SK-N-MC (cell line): ENCODE data around the gene ATP9B.

ENCODE experiments used
- EZH2 ChIP-seq: fragments of 200-600 bp; sonication (generic); IDR thresholded peaks from one replicate; pipeline ENCODE4 v1.6.1; 2017; ENCODE audit warnings: antibody characterized with exemption
- FOXP2 ChIP-seq: optimal IDR thresholded peaks from 2 replicates; pipeline ENCODE3; 2011; ENCODE audit warnings: mild to moderate bottlenecking, moderate library complexity; ENCODE audit not compliant: insufficient read depth; ENCODE audit errors: extremely low read length, control extremely low read depth
- POLR2AphosphoS5 ChIP-seq: IDR thresholded peaks from 2 replicates; pipeline ENCODE4 v1.6.1; 2012; ENCODE audit warnings: mild to moderate bottlenecking, low read depth, low read length, borderline replicate concordance

DNA sequence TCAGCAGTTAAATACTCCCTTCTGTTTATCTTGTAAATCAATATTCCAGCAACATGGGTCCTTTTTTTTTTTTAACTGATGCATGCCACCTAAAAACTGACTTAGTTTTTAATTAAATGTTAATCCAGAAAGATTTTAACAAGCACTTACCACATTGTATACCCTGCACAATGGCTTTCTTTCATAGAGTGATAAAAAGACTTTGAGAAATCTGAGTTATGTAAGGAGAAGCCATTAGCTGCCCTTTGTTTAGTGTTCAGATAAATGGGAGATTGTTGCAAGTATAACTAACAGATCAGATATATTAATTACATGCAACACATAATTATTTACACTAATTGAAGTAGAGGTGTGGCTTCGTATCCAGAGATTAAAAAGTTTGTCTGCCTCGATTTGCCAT lies 303.8 kb downstream of the ATP9B start:
- TF ChIP-seq EZH2, result no peak
- no peak for TF ChIP-seq POLR2AphosphoS5
- no peak for TF ChIP-seq FOXP2
